PC-9 (cell line): ENCODE data around the gene USP44. TPM values are rescaled to one million over a fixed set of nuclear protein-coding genes. Genes with fewer than 3 reads are reported as not detected.

Experiments used
- BruUV-seq: library from RNA; stranded (reverse); fragments of 400-500 nt; replicated peaks from 2 replicates; lab custom pipeline; 2021; lab: Mats Ljungman, UMichigan
- CTCF ChIA-PET: fragments of 300-600 bp; sonication (Branson Sonifier 250); formaldehyde crosslinking; loops from one replicate; lab custom pipeline; 2022; ENCODE audit warnings: antibody characterized with exemption; lab: Charles Lee
- POLR2A ChIA-PET: fragments of 300-600 bp; sonication (Branson Sonifier 250); formaldehyde crosslinking; loops from one replicate; lab custom pipeline; 2022; ENCODE audit warnings: antibody characterized with exemption; ENCODE audit not compliant: unreplicated experiment; lab: Charles Lee
- DNase-seq, 2 experiments: peaks; one replicate each; pipeline versions ENCODE4 v3.0.0 to v3.0.0-alpha.2; 2015 to 2022; ENCODE audit warnings: mixed read lengths in 1 of 2
- H2AFZ ChIP-seq: fragments of 200-600 bp; sonication (generic); 2 replicates; pipeline ENCODE4 v1.8.1; 2017; ENCODE audit warnings: antibody characterized with exemption
- H3F3A ChIP-seq: fragments of 200-600 bp; sonication (generic); 2 replicates; pipeline ENCODE4 v1.8.1; 2017; ENCODE audit warnings: antibody characterized with exemption, mild to moderate bottlenecking, low read depth; ENCODE audit not compliant: insufficient read depth
- H3K27ac ChIP-seq: fragments of 200-600 bp; sonication (generic); 2 replicates; pipeline ENCODE4 v1.6.1; 2016; ENCODE audit warnings: mixed run types
- H3K27me3 ChIP-seq: fragments of 200-600 bp; sonication (generic); 2 replicates; pipeline ENCODE4 v1.6.1; 2016; ENCODE audit warnings: low read depth, mixed run types; ENCODE audit not compliant: insufficient read depth
- H3K36me3 ChIP-seq: fragments of 200-600 bp; sonication (generic); 2 replicates; pipeline ENCODE4 v1.6.1; 2016; ENCODE audit warnings: low read depth, mixed run types
- H3K4me1 ChIP-seq: fragments of 200-600 bp; sonication (generic); replicated peaks from 2 replicates; pipeline ENCODE4 v1.6.1; 2016; ENCODE audit warnings: mixed run types; ENCODE audit not compliant: insufficient read depth
- H3K4me2 ChIP-seq: fragments of 200-600 bp; sonication (generic); 2 replicates; pipeline ENCODE4 v1.6.1; 2017; ENCODE audit warnings: mixed run types
- H3K4me3 ChIP-seq: fragments of 200-600 bp; sonication (generic); 2 replicates; pipeline ENCODE4 v1.6.1; 2016; ENCODE audit warnings: mixed run types
- H3K79me2 ChIP-seq: fragments of 200-600 bp; sonication (generic); 2 replicates; pipeline ENCODE4 v1.6.1; 2017; ENCODE audit warnings: low read depth, mixed run types
- H3K9me2 ChIP-seq: fragments of 200-600 bp; sonication (generic); 2 replicates; pipeline ENCODE4 v1.8.1; 2017; ENCODE audit warnings: mild to moderate bottlenecking; ENCODE audit not compliant: insufficient read depth
- H3K9me3 ChIP-seq: fragments of 200-600 bp; sonication (generic); 2 replicates; pipeline ENCODE4 v1.8.1; 2016; ENCODE audit warnings: low read depth; ENCODE audit not compliant: insufficient read depth
- H4K20me1 ChIP-seq: fragments of 200-600 bp; sonication (generic); 2 replicates; pipeline ENCODE4 v1.8.1; 2017; ENCODE audit not compliant: insufficient read depth
- EZH2 ChIP-seq: fragments of 200-600 bp; sonication (generic); IDR thresholded peaks from 2 replicates; pipeline ENCODE4 v1.8.0; 2017; ENCODE audit warnings: antibody characterized with exemption, low read depth
- intact Hi-C: fragments of 100-400 bp; cut with micrococcal nuclease; formaldehyde crosslinking; loops from one replicate; pipeline ENCODE4 v1.10.0; 2022; ENCODE audit not compliant: unreplicated experiment
- total RNA-seq: library from RNA; stranded (reverse); gene quantifications from 2 replicates; pipeline ENCODE4 v1.2.3, GENCODE V29; 2021
- TF ChIP-seq, protein P1 (sequence below): fragments of 200-600 bp; sonication (generic); conservative IDR thresholded peaks from 2 replicates; pipeline ENCODE4 v1.6.1; 2017; ENCODE audit warnings: mixed run types, antibody characterized with exemption, mild to moderate bottlenecking, moderate library complexity

USP44 gene
- total RNA-seq, 1 experiment from 2014 or later: 1.3 TPM

- no peak for DNase-seq
- Histone ChIP-seq H3K27me3 (no peaks in the 10 kb centered on the region), H4K20me1 (no peaks in the 10 kb centered on the region), H3K9me2 (no peaks in the 10 kb centered on the region), H3K4me2 (no peak overlapping the region), H3F3A (no peaks in the 10 kb centered on the region), H3K9me3 (no peaks in the 10 kb centered on the region), H2AFZ (no peak overlapping the region), H3K27ac (no peak overlapping the region), H3K36me3 (no peaks in the 10 kb centered on the region), H3K79me2 (no peaks in the 10 kb centered on the region), H3K4me1 (no peaks in the 10 kb centered on the region), H3K4me3 (no peak overlapping the region)
- ChIA-PET POLR2A (no interaction called here), CTCF (no interaction called here)
- intact Hi-C loops: loop anchor here (5.0 to 10.0 kb wide), 3 partner anchors 464 to 1394 kb away; partner anchors contain the start of genes NR2C1 and PLXNC1
- BruUV-seq: no TSS peak
- TF ChIP-seq, protein P1, sequence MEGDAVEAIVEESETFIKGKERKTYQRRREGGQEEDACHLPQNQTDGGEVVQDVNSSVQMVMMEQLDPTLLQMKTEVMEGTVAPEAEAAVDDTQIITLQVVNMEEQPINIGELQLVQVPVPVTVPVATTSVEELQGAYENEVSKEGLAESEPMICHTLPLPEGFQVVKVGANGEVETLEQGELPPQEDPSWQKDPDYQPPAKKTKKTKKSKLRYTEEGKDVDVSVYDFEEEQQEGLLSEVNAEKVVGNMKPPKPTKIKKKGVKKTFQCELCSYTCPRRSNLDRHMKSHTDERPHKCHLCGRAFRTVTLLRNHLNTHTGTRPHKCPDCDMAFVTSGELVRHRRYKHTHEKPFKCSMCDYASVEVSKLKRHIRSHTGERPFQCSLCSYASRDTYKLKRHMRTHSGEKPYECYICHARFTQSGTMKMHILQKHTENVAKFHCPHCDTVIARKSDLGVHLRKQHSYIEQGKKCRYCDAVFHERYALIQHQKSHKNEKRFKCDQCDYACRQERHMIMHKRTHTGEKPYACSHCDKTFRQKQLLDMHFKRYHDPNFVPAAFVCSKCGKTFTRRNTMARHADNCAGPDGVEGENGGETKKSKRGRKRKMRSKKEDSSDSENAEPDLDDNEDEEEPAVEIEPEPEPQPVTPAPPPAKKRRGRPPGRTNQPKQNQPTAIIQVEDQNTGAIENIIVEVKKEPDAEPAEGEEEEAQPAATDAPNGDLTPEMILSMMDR: no peak
- TF ChIP-seq EZH2: no peak
Measured at GRCh38 chr12:95538656-95539055, 12.6 kb downstream of the USP44 start.

DNA sequence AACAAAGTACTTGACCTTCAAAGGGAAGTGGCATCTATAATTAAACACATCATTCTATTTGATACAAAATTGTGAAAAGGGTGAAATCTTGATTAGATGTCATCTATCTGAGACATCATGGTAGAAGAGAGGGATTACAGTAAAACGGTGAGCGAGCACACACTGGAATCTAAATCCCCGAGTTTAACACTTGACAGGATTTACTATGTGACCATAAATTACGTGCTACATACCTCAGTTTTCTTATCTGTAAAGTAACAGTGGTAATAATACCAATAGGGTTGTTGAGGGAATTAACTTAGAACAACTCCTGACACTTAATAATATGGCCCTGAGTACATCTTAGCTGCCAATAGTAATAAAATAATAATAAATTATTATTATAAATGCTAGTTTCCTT, 13.3 kb downstream of the USP44 start:
- no TSS peak for BruUV-seq
- H3K27ac ChIP-seq: no peak overlapping the region
- H3K79me2 ChIP-seq: no peaks in the 10 kb centered on the region
- no peaks in the 10 kb centered on the region for H3K36me3 ChIP-seq
- no peak for DNase-seq
- ChIA-PET POLR2A (no interaction called here), CTCF (no interaction called here)
- no peaks in the 10 kb centered on the region for H3K9me2 ChIP-seq
- H3K9me3 ChIP-seq: no peaks in the 10 kb centered on the region
- H3K4me1 ChIP-seq: no peaks in the 10 kb centered on the region
- no peaks in the 10 kb centered on the region for H3F3A ChIP-seq
- no peaks in the 10 kb centered on the region for H3K27me3 ChIP-seq
- H4K20me1 ChIP-seq: no peaks in the 10 kb centered on the region
- intact Hi-C loops: loop anchor here (5.0 to 10.0 kb wide), 3 partner anchors 463 to 1393 kb away; partner anchors contain the start of genes NR2C1 and PLXNC1
- H3K4me3 ChIP-seq: no peak overlapping the region
- H3K4me2 ChIP-seq: no peak overlapping the region
- no peak overlapping the region for H2AFZ ChIP-seq
- no peak for TF ChIP-seq EZH2
- TF ChIP-seq, protein P1: no peak

- Histone ChIP-seq H3K4me2 (no peak overlapping the region), H3F3A (no peaks in the 10 kb centered on the region), H3K27ac (no peak overlapping the region), H2AFZ (no peak overlapping the region), H3K9me3 (no peaks in the 10 kb centered on the region), H4K20me1 (no peaks in the 10 kb centered on the region), H3K9me2 (no peaks in the 10 kb centered on the region), H3K36me3 (no peaks in the 10 kb centered on the region), H3K27me3 (no peaks in the 10 kb centered on the region), H3K79me2 (no peaks in the 10 kb centered on the region), H3K4me3 (no peak overlapping the region), H3K4me1 (no peaks in the 10 kb centered on the region)
- TF ChIP-seq, protein P1: no peak
- no peak for TF ChIP-seq EZH2
- intact Hi-C loops: loop anchor here (1.0 to 10.0 kb wide), 4 partner anchors 317 to 1389 kb away; partner anchors contain the start of genes FGD6, NR2C1, PLXNC1 and VEZT
- BruUV-seq: no TSS peak
- ChIA-PET POLR2A (interaction anchor here (0.6 kb wide), 3 partner anchors 417 to 1350 kb away, joined by 6 to 13 read pairs (median 7); no protein-coding TSS in a partner anchor), CTCF (interaction anchor here (0.6 to 1.6 kb wide), 15 partner anchors 20 to 1432 kb away, joined by 3 to 14 read pairs (median 4); partner anchors contain the start of genes METAP2, NDUFA12 and VEZT)
- DNase-seq: no peak
Measured at GRCh38 chr12:95533985-95534384, 17.3 kb downstream of the USP44 start.
